ENCODE data around the gene TLE6.
A peak's percentile ranks its signal among the peaks of the same experiment; 100 is the strongest.
"Not testable (repeated sequence)": the region's sequence is repeated elsewhere in the genome, so short reads cannot be mapped to it uniquely, and the experiment has no call there.

Gene TLE6

GRCh38 chr19:2974342-2975041 is 2.9 kb upstream of the TLE6 start:
- DNase-seq = peak; percentile 72 to 94

- DNase-seq = no peak
These were observed 759 bp upstream of the TLE6 start for GRCh38 chr19:2976609-2977000.

DNA sequence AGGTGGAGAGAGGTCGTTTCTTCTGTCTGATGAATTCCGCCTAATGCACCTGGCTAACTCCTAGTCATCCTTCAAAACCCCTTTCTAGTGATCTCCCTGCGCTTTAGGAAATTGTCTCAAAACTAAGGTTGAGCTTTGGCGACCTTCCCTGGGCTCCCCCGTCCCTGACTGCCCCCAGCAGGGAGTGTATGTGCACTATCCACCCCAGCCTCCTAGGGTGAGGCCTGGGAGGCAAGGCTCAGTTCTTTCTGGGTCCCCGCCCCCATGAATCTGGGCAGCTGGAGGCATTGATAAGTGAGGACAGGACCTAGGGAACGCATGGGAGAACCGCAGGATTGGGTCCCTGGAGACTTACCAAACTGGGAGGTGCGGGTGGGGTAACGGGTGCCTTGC is 378 bp downstream of the TLE6 start:
- DNase-seq = no peak

DNA sequence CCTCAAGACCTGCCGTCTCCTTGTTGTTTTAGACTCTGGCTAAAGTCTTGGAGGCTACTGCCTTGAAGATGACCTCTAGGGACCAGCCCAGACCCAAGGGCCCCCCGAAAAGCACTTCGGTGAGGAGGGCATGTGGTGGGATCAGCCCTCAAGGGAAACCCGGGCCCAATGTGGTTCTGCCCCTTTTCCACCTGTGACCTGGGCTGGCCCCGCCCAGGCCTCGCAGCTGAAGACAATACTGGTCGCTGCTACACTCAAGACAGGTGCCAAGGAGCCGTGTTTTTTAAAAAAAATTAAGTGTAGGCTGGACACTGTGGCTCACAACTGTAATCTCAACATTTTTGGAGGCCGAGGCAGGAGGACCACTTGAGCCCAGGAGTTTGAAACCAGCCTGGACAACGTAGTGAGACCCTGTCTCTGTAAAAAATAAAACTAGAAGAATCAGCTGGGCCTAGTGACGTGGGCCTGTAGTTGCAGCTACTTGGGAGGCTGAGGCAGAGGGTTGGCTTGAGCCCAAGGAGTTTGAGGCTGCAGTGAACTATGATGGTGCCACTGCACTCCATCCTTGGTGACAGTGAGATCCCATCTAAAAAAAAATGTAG is 903 bp downstream of the TLE6 start:
- DNase-seq = no peak

DNA sequence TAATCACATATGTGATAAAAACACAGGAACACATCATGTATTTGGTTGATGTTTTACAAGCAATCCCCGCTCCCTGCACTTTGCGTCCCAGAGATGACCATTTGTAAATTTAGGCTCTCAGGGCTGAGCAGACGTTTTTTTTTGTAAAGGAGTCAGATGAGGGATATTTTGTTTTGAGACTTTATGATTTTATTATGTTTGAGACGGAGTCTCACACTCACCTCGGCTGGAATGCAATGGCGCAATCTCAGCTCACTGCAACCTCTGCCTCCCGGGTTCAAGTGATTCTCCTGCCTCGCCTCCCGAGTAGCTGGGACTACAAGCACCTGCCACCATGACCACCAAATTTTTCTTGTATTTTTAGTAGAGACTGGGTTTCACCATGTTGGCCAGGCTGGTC is 1.4 kb downstream of the TLE6 start:
- no peak for DNase-seq

DNA sequence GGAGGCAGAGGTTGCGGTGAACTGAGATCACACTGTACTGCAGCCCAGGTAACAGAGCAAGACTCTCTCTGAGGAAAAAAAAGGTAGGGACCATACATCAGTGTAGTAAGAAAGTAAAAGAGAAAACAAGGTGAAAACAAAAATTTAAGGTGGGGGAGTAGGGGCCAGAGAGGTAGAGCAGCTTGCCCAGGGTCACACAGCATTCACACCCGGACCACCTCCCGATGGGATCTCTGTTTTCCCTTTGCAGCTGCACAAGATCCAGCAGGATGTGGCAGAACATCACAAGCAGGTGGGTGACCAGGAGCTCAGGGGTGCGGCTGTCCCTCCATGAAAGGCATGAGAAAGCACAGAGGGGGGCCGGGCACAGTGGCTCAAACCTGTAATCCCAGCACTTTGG is 4.5 kb downstream of the TLE6 start:
- DNase-seq = no peak

- DNase-seq = no peak
These were observed 5.2 kb downstream of the TLE6 start for GRCh38 chr19:2982561-2982960.

GRCh38 chr19:2982983-2983350 is 5.6 kb downstream of the TLE6 start:
- no peak for DNase-seq

- no peak for DNase-seq
These were observed 6.2 kb downstream of the TLE6 start for GRCh38 chr19:2983351-2984214.

DNA sequence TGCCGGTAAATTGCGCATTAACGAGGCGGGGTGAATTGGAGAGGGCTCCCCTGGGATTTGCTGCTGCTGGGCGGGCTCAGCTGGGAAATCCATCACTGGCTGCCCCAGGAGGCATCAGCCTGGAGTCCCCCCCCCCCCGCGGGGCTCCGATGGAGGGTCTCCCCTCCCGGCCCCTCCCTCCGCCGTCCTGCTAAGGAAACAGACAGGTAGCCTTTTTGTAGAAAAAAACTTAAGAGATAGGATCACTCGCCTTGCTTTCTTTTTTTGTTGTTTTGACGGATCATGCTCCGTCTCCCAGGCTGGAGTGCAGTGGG is 6.8 kb downstream of the TLE6 start:
- DNase-seq = no peak

GRCh38 chr19:2986951-2987524 is 9.7 kb downstream of the TLE6 start:
- no peak for DNase-seq

DNA sequence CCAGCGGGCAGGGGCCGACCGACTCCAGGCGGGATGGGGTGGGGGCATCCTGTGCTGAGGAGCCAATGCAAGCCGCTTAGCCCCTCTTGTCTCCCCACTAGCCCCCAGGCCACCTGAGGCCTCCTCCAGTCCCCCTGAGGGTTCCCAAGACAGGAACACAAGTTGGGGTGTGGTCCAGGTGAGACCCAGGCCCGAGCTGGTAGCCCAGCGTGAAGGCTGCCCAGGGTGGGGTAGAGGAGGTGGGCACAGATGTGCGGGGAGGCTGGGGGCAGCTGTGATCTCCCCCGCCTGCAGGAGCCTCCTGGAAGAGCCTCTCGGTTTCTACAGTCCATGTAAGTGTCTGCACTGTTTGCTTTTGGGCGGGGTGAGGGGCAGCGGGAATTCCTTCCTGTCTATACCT is 10.4 kb downstream of the TLE6 start:
- no peak for DNase-seq

GRCh38 chr19:2988568-2988967 is 11.2 kb downstream of the TLE6 start:
- no peak for DNase-seq

GRCh38 chr19:2989236-2989946 is 12.0 kb downstream of the TLE6 start:
- no peak for DNase-seq

GRCh38 chr19:2992333-2992732 is 15.0 kb downstream of the TLE6 start:
- not testable (repeated sequence) for DNase-seq

GRCh38 chr19:2992958-2993357 is 15.6 kb downstream of the TLE6 start:
- DNase-seq = no peak

- DNase-seq = no peak
These were observed 16.2 kb downstream of the TLE6 start for GRCh38 chr19:2993579-2993978.

DNA sequence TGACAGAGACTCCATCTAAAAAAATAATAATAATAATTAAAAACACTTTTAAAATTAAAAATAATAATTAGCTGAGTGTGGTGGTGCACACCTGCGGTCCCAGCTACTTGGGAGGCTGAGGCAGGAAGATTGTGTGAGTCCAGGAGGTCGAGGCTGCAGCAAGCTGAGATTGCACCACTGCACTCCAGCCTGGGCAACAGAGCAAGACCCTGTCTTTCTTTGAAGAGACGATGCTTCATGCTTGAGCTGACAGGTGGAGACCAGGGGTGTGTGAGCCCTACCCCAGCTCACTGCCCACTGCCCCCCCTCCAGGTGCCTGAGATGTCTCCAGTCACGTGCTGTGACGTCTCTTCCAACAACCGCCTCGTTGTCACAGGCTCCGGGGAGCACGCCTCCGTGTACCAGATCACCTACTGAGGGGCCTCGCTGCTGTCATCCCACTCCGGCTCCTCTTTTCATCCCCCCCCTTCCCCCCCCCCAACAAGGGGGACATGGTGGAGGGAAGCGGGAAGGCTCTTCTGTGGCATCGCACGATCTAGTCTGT is 17.3 kb downstream of the TLE6 start:
- no peak for DNase-seq

GRCh38 chr19:2997720-2998119 is 20.4 kb downstream of the TLE6 start:
- DNase-seq = no peak

DNA sequence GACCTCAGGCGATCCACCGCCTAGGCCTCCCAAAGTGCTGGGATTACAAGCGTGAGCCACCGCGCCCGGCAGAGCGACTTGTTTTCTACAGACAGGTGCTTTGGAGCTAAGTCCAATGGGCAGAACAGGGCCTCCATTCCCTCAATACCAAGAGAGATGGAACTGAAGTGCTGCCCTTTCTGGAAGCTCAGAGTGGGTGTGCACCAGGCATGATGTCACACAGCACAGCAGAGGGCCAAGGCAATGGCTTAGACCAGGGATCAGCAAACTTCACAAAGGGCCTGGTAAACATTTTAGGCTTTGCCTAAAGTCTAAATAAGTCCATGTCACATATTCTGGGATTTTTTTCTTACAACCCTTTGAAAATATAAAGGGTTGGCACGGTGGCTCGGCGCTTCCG is 21.3 kb downstream of the TLE6 start:
- DNase-seq = no peak

DNA sequence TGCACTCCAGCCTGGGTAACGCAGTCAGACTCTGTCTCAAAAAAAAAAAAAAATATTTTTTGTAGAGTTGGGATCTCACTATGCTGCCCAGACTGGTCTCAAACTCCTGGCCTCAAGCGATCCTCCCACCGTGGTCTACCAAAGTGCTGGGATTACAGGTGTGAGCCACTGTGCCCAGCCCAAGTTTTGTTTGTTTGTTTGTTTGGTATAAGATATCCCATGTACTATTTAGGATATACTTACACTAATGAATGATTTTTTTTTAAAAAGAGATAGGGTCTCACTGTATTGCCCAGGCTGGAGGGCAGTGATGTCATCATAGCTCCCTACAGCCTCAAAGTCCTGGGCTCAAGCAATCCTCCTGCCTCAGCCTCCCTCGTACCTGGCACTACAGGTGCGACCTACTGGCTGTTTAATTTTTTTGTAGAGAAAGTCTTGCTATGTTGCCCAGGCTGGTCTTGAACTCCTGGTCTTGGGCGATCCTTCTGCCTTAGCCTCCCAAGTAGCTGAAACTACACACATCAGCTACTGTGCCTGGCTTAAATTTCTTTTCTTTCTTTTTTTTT is 24.0 kb downstream of the TLE6 start:
- no peak for DNase-seq

GRCh38 chr19:3003046-3003445 is 25.7 kb downstream of the TLE6 start:
- no peak for DNase-seq

DNA sequence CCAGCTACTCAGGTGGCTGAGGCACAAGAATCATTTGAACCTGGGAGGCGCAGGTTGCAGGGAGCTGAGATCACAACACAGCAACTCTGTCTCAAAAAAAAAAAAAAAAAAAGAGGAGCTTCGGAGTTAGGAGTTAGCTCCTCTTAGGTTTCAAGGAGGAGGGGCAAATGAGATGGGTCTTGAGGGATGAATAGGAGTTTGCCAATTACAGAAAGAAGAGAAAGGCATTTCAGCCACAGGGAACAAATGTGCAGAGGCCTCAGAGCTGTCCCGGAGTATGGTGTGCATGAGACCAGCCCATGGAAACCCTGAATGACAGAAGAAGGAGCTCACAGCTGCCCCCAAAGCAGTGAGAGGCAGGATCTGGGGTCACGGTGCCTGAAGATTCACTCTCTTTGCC is 27.2 kb downstream of the TLE6 start:
- DNase-seq = no peak
